Mesothelial cell of epicardium (in vitro differentiated cells): ENCODE results near the gene ZMYM4. TPM values are rescaled to one million over a fixed set of nuclear protein-coding genes. Genes with fewer than 3 reads are reported as not detected.

Source experiments
- DNase-seq, 2 experiments: peaks; one replicate each; pipeline ENCODE4 v3.0.0; 2021; ENCODE audit warnings: low spot score in 2 of 2; ENCODE audit not compliant: unreplicated experiment in 2 of 2
- H3K27ac Mint-ChIP-seq: 2 replicates; pipeline ENCODE4 v1.8.0; 2021; ENCODE audit warnings: mixed read lengths
- H3K27me3 Mint-ChIP-seq: 2 replicates; pipeline ENCODE4 v1.8.0; 2021; ENCODE audit warnings: low read depth, mixed read lengths
- H3K36me3 Mint-ChIP-seq: 2 replicates; pipeline ENCODE4 v1.8.0; 2021; ENCODE audit warnings: mixed read lengths
- H3K4me1 Mint-ChIP-seq: 2 replicates; pipeline ENCODE4 v1.8.0; 2021; ENCODE audit warnings: mixed read lengths
- H3K4me3 Mint-ChIP-seq: 2 replicates; pipeline ENCODE4 v1.8.0; 2021; ENCODE audit warnings: mild to moderate bottlenecking, moderate library complexity, mixed read lengths
- H3K9me3 Mint-ChIP-seq: 2 replicates; pipeline ENCODE4 v1.8.0; 2021; ENCODE audit warnings: mixed read lengths
- CTCF ChIP-seq: fragments of 200-600 bp; sonication (generic); IDR thresholded peaks from one replicate; pipeline ENCODE4 v1.5.0; 2021; ENCODE audit warnings: antibody characterized with exemption; ENCODE audit not compliant: unreplicated experiment
- total RNA-seq: library from RNA; stranded (reverse); gene quantifications from 3 replicates; pipeline ENCODE4 v1.2.1, GENCODE V29; 2021

The ZMYM4 gene
- total RNA-seq, 1 donor from 2014 or later, result 91.3 TPM

DNA sequence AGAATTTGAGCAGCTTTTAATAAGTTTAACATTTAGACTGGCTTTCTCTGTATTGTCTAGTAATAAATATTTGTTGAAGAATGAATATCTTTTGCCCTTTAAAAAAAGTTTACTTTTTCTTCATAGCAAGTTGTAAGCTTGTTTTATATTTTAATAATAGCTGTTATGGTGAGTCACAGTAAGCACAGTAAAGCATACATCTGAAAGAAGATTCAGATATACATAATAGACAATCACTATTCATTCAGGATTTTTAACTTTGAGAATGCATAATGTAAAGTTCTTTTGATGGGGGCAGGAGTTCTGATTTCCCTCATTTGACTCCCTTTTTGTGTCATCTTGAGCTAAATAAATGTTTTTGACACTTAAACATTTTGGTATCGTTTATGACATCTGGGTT, 66.0 kb downstream of the ZMYM4 start:
- Mint-ChIP-seq H3K4me1 (no peaks in the 10 kb centered on the region), H3K36me3 (peaks cover 17% of the 10 kb centered on the region), H3K4me3 (no peak overlapping the region), H3K9me3 (no peaks in the 10 kb centered on the region), H3K27me3 (no peaks in the 10 kb centered on the region), H3K27ac (no peak overlapping the region)
- DNase-seq, result no peak
- TF ChIP-seq CTCF, result no peak

DNA sequence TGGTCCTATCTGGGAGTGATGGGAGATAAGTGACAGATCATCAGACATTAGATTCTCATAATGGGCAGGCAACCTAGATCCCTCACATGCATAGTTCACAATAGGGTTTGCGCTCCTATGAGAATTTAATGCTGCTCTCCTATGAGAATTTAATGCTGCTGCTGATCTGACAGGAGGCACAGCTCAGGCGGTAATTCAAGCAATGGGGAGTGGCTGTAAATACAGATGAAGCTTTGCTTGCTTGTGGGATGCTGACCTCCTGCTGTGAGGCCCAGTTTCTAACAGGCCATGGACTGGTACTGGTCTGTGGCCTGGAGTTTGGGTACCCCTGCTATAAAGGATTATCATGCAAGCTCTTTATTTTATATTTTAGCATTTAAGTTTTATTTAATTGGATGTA, 72.0 kb downstream of the ZMYM4 start:
- Mint-ChIP-seq H3K27me3 (no peaks in the 10 kb centered on the region), H3K9me3 (peaks cover 4% of the 10 kb centered on the region), H3K4me1 (no peaks in the 10 kb centered on the region), H3K4me3 (no peak overlapping the region), H3K36me3 (peaks cover 22% of the 10 kb centered on the region), H3K27ac (no peak overlapping the region)
- no peak for TF ChIP-seq CTCF
- DNase-seq, result no peak

- Mint-ChIP-seq H3K27ac (no peak overlapping the region), H3K4me3 (no peak overlapping the region), H3K4me1 (peaks cover 4% of the 10 kb centered on the region), H3K9me3 (no peaks in the 10 kb centered on the region), H3K36me3 (peaks cover 7% of the 10 kb centered on the region), H3K27me3 (no peaks in the 10 kb centered on the region)
- DNase-seq, result no peak
- TF ChIP-seq CTCF, result no peak
Measured at GRCh38 chr1:35345439-35345981, 77.0 kb downstream of the ZMYM4 start.

DNA sequence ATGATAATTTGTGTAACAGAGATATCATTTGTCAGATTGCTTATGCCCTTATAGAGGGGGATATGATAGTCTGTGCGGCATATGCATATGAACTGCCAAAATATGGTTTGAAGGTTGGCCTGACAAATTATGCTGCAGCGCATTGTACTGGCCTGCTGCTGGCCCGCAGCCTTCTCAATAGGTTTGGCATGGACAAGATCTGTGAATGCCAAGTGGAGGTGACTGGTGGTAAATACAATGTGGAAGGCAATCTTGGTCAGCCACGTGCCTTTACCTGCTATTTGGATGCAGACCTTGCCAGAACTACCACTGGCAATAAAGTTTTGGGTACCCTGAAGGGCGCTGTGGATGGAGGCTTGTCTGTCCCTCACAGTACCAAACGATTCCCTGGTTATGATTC, 82.4 kb downstream of the ZMYM4 start:
- DNase-seq, result no peak
- Mint-ChIP-seq H3K27ac (no peak overlapping the region), H3K9me3 (no peaks in the 10 kb centered on the region), H3K4me3 (no peak overlapping the region), H3K4me1 (peaks cover 4% of the 10 kb centered on the region), H3K36me3 (peaks cover 13% of the 10 kb centered on the region), H3K27me3 (no peaks in the 10 kb centered on the region)
- no peak for TF ChIP-seq CTCF

- Mint-ChIP-seq H3K27ac (no peak overlapping the region), H3K4me3 (no peak overlapping the region), H3K36me3 (peaks cover 20% of the 10 kb centered on the region), H3K4me1 (peaks cover 2% of the 10 kb centered on the region), H3K9me3 (peaks cover 3% of the 10 kb centered on the region), H3K27me3 (no peaks in the 10 kb centered on the region)
- TF ChIP-seq CTCF, result no peak
- no peak for DNase-seq
Measured at GRCh38 chr1:35359995-35360394, 91.5 kb downstream of the ZMYM4 start.

DNA sequence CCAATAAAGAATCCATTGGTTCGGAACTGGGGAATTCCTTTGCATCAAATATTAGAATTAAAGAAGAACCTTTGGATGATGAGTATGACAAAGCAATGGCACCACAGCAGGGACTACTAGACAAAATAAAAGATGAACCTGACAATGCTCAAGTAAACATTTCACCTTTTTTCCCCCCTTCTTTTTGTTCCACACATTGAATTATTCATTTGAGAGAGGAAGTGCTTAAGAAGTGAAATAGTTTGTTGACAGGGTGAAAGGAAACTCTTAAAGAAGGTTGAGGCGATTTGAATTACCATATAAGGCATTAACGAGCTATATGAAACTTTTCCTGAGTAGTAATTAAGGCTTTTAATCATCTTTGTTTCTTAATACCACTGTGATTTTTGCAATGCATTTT, 93.1 kb downstream of the ZMYM4 start:
- TF ChIP-seq CTCF, result no peak
- H3K27ac Mint-ChIP-seq, result no peak overlapping the region
- no peak overlapping the region for H3K4me3 Mint-ChIP-seq
- H3K27me3 Mint-ChIP-seq, result no peaks in the 10 kb centered on the region
- peaks cover 15% of the 10 kb centered on the region for H3K36me3 Mint-ChIP-seq
- H3K4me1 Mint-ChIP-seq, result peaks cover 2% of the 10 kb centered on the region
- DNase-seq, result no peak
- no peaks in the 10 kb centered on the region for H3K9me3 Mint-ChIP-seq
